ENCODE data around the gene TAB2.

Gene TAB2

GRCh38 chr6:149270616-149271015 is 46.9 kb upstream of the TAB2 start:
- no peaks in the 10 kb centered on the region for H3K9me3 ChIP-seq (ENCODE audit: control insufficient read depth, insufficient read depth, low read length)
- H3K9me2 ChIP-seq (replicated peaks; ENCODE audit: control insufficient read depth, low read length) = no peaks in the 10 kb centered on the region
- no peak overlapping the region for H3K4me2 ChIP-seq (ENCODE audit: low read length)
- H3K27ac ChIP-seq (ENCODE audit: low read depth, low read length) = no peak overlapping the region
- H3K36me3 ChIP-seq (ENCODE audit: control insufficient read depth, low read length) = no peaks in the 10 kb centered on the region
- no peaks in the 10 kb centered on the region for H3F3A ChIP-seq (ENCODE audit: control insufficient read depth, insufficient read depth)
- peaks cover 36% of the 10 kb centered on the region for H3K27me3 ChIP-seq (ENCODE audit: control insufficient read depth, low read length)
- TF ChIP-seq, protein P1, sequence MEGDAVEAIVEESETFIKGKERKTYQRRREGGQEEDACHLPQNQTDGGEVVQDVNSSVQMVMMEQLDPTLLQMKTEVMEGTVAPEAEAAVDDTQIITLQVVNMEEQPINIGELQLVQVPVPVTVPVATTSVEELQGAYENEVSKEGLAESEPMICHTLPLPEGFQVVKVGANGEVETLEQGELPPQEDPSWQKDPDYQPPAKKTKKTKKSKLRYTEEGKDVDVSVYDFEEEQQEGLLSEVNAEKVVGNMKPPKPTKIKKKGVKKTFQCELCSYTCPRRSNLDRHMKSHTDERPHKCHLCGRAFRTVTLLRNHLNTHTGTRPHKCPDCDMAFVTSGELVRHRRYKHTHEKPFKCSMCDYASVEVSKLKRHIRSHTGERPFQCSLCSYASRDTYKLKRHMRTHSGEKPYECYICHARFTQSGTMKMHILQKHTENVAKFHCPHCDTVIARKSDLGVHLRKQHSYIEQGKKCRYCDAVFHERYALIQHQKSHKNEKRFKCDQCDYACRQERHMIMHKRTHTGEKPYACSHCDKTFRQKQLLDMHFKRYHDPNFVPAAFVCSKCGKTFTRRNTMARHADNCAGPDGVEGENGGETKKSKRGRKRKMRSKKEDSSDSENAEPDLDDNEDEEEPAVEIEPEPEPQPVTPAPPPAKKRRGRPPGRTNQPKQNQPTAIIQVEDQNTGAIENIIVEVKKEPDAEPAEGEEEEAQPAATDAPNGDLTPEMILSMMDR (IDR thresholded peaks at IDR 0.05; ENCODE audit: low read depth, low read length, poor library complexity, severe bottlenecking) = no peak
- no peak for TF ChIP-seq EZH2phosphoT487 (IDR thresholded peaks at IDR 0.05; ENCODE audit: borderline replicate concordance, low read length)
- H4K20me1 ChIP-seq (ENCODE audit: control insufficient read depth, insufficient read depth, low read depth, low read length) = no peaks in the 10 kb centered on the region
- peaks cover 17% of the 10 kb centered on the region for H3K4me1 ChIP-seq (ENCODE audit: control insufficient read depth, low read length)
- no peak overlapping the region for H3K4me3 ChIP-seq (ENCODE audit: low read length)
- H3K79me2 ChIP-seq (ENCODE audit: control insufficient read depth, low read length) = no peaks in the 10 kb centered on the region

DNA sequence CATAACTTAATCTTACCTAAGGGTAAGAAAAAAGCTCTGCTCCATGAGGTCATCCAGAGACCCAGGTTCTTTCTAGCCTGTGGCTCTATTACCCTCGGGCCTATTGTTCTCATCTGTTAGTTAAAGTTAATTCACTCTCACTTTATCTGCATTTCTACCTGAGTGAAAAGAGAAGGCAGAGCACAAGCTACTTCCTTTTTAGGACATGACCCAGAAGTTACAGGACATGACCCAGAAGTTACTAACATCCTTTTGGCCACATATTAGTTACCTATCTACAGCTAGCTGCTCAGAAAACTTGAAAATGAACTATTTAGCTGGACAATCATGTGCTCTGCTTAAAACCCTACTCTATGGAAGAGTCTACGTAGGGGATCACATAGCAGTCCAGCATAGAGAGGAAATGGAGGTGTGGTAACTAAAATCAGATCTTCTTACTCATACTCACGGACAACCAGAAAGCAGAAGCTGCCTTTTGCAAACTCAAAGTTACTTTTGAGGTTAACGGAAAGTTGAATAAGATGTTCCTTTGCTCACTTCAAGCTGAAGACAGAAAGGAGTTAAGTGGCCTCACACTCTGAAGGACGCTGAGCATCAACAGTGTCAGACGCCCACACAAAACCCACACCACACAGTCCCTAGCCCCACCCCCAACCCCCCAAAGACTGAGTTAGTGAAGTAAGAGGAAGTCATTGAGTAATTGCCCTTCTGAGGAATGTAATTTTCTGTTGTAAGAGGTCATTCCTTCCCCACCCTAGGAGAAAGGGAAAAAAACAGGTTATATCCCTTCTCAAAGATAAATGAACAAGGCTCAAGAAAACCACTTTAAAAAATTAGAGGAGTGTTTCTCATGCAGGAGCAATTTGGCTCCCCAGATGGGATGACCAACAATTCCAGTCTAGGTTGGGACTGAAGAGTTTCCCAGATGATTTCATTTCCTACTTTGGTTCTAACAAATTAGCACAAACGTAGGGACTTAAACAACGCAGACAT is 45.9 kb upstream of the TAB2 start:
- H3K27me3 ChIP-seq (ENCODE audit: control insufficient read depth, low read length) = peaks cover 29% of the 10 kb centered on the region
- H3K4me2 ChIP-seq (ENCODE audit: low read length) = peak overlapping the region; percentile 20; the same call in 1 of the 2 replicates
- H3F3A ChIP-seq (ENCODE audit: control insufficient read depth, insufficient read depth) = no peaks in the 10 kb centered on the region
- no peaks in the 10 kb centered on the region for H3K79me2 ChIP-seq (ENCODE audit: control insufficient read depth, low read length)
- H3K36me3 ChIP-seq (ENCODE audit: control insufficient read depth, low read length) = no peaks in the 10 kb centered on the region
- H3K9me2 ChIP-seq (replicated peaks; ENCODE audit: control insufficient read depth, low read length) = no peaks in the 10 kb centered on the region
- no peaks in the 10 kb centered on the region for H4K20me1 ChIP-seq (ENCODE audit: control insufficient read depth, insufficient read depth, low read depth, low read length)
- peaks cover 15% of the 10 kb centered on the region for H3K4me1 ChIP-seq (ENCODE audit: control insufficient read depth, low read length)
- no peaks in the 10 kb centered on the region for H3K9me3 ChIP-seq (ENCODE audit: control insufficient read depth, insufficient read depth, low read length)
- H3K4me3 ChIP-seq (ENCODE audit: low read length) = no peak overlapping the region
- no peak overlapping the region for H3K27ac ChIP-seq (ENCODE audit: low read depth, low read length)
- TF ChIP-seq EZH2phosphoT487 (IDR thresholded peaks at IDR 0.05; ENCODE audit: borderline replicate concordance, low read length) = no peak
- TF ChIP-seq, protein P1 (IDR thresholded peaks at IDR 0.05; ENCODE audit: low read depth, low read length, poor library complexity, severe bottlenecking) = no peak

GRCh38 chr6:149273318-149273717 is 44.2 kb upstream of the TAB2 start:
- no peaks in the 10 kb centered on the region for H3K9me3 ChIP-seq (ENCODE audit: control insufficient read depth, insufficient read depth, low read length)
- H3K36me3 ChIP-seq (ENCODE audit: control insufficient read depth, low read length) = no peaks in the 10 kb centered on the region
- H3K9me2 ChIP-seq (replicated peaks; ENCODE audit: control insufficient read depth, low read length) = no peaks in the 10 kb centered on the region
- no peak overlapping the region for H3K4me2 ChIP-seq (ENCODE audit: low read length)
- H3K4me1 ChIP-seq (ENCODE audit: control insufficient read depth, low read length) = peaks cover 9% of the 10 kb centered on the region
- H3F3A ChIP-seq (ENCODE audit: control insufficient read depth, insufficient read depth) = no peaks in the 10 kb centered on the region
- TF ChIP-seq, protein P1 (IDR thresholded peaks at IDR 0.05; ENCODE audit: low read depth, low read length, poor library complexity, severe bottlenecking) = no peak
- TF ChIP-seq EZH2phosphoT487 (IDR thresholded peaks at IDR 0.05; ENCODE audit: borderline replicate concordance, low read length) = no peak
- no peaks in the 10 kb centered on the region for H3K79me2 ChIP-seq (ENCODE audit: control insufficient read depth, low read length)
- H4K20me1 ChIP-seq (ENCODE audit: control insufficient read depth, insufficient read depth, low read depth, low read length) = no peaks in the 10 kb centered on the region
- H3K27ac ChIP-seq (ENCODE audit: low read depth, low read length) = no peak overlapping the region
- H3K27me3 ChIP-seq (ENCODE audit: control insufficient read depth, low read length) = peaks cover 18% of the 10 kb centered on the region; the same call in 1 of the 2 replicates
- H3K4me3 ChIP-seq (ENCODE audit: low read length) = no peak overlapping the region

Measured in DOHH2 (cell line).